SU-DHL-6 (cell line): Measurements from ENCODE around the gene WNT7B.

Source experiments
- EZH2phosphoT487 ChIP-seq: fragments of 200-600 bp; sonication (generic), shearing (Covaris generic); conservative IDR thresholded peaks from 2 replicates; pipeline ENCODE4 v1.6.1; 2018; ENCODE audit warnings: mild to moderate bottlenecking, antibody characterized with exemption, low read length, moderate library complexity, mixed read lengths
- TF ChIP-seq, protein P1 (sequence below): fragments of 200-600 bp; sonication (generic); IDR thresholded peaks from one replicate; pipeline ENCODE4 v1.5.1; 2017; ENCODE audit warnings: antibody characterized with exemption, mild to moderate bottlenecking, low read length, moderate library complexity; ENCODE audit not compliant: insufficient read depth, poor library complexity, severe bottlenecking

DNA sequence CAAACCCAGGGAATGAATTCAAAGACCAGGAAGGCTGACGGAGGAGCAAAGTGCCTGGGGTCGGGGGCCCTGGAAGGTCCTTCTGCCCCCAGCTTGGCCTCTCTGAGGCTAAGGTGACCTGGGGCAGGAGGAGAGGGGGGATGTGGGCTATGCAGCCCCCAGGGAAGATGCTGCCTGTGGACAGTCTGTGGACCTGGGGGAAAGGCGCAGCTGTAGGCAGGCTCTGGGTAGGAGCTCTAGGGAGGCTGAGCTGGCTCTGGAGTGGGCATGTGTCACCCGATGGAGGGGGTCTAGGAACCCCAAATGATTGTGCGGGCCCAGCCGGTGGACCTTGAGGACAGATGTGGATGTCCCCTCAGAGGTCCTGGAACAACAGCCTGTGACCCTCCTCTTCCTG is 42.8 kb downstream of the WNT7B start:
- TF ChIP-seq, protein P1, sequence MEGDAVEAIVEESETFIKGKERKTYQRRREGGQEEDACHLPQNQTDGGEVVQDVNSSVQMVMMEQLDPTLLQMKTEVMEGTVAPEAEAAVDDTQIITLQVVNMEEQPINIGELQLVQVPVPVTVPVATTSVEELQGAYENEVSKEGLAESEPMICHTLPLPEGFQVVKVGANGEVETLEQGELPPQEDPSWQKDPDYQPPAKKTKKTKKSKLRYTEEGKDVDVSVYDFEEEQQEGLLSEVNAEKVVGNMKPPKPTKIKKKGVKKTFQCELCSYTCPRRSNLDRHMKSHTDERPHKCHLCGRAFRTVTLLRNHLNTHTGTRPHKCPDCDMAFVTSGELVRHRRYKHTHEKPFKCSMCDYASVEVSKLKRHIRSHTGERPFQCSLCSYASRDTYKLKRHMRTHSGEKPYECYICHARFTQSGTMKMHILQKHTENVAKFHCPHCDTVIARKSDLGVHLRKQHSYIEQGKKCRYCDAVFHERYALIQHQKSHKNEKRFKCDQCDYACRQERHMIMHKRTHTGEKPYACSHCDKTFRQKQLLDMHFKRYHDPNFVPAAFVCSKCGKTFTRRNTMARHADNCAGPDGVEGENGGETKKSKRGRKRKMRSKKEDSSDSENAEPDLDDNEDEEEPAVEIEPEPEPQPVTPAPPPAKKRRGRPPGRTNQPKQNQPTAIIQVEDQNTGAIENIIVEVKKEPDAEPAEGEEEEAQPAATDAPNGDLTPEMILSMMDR, result no peak
- TF ChIP-seq EZH2phosphoT487, result no peak
